IMR-90 (cell line): Measurements from ENCODE around the gene SLPI. TPM values are rescaled to one million over a fixed set of nuclear protein-coding genes. Genes with fewer than 3 reads are reported as not detected.

Experiments
- ATAC-seq: fragments of 200-7000 bp; cut with Tn5 transposase; 2 replicates; pipeline ENCODE4 v1.9.1; 2020; ENCODE audit warnings: low read depth, mild to moderate bottlenecking, moderate library complexity
- BruUV-seq: library from RNA; stranded (reverse); fragments of 400-500 nt; replicated peaks from 2 replicates; lab custom pipeline; 2021; lab: Mats Ljungman, UMichigan
- CTCF ChIA-PET: fragments of 300-600 bp; formaldehyde crosslinking; extraction: SDS; loops from one replicate; lab custom pipeline; 2021; ENCODE audit warnings: antibody characterized with exemption; lab: Yijun Ruan, JAX
- POLR2A ChIA-PET: fragments of 300-600 bp; sonication (Branson Sonifier 250); formaldehyde crosslinking; loops from one replicate; lab custom pipeline; 2022; ENCODE audit warnings: antibody characterized with exemption; ENCODE audit not compliant: unreplicated experiment; lab: Charles Lee
- DNase-seq: peaks from one replicate; pipeline ENCODE4 v3.0.0; 2013
- H2AFZ ChIP-seq: replicated peaks from 2 replicates; pipeline ENCODE3; 2013; ENCODE audit warnings: low read length, mild to moderate bottlenecking; ENCODE audit not compliant: poor library complexity
- H2AK5ac ChIP-seq: 2 replicates; pipeline ENCODE4 v1.6.1; 2013; ENCODE audit warnings: low read depth, low read length, inconsistent platforms
- H2AK9ac ChIP-seq: replicated peaks from 2 replicates; pipeline ENCODE3; 2013; ENCODE audit warnings: mild to moderate bottlenecking, low read depth, low read length, moderate library complexity; ENCODE audit not compliant: poor library complexity
- H2BK120ac ChIP-seq: 2 replicates; pipeline ENCODE4 v1.6.1; 2013; ENCODE audit warnings: low read depth, low read length, inconsistent platforms
- H2BK15ac ChIP-seq: 3 replicates; pipeline ENCODE4 v1.6.1; 2013; ENCODE audit warnings: low read depth, low read length, inconsistent platforms
- H2BK20ac ChIP-seq: 2 replicates; pipeline ENCODE4 v1.6.1; 2013; ENCODE audit warnings: low read depth, mild to moderate bottlenecking, inconsistent platforms, low read length, moderate library complexity
- H2BK5ac ChIP-seq: 2 replicates; pipeline ENCODE4 v1.6.1; 2013; ENCODE audit warnings: mild to moderate bottlenecking, low read depth, low read length, inconsistent platforms; ENCODE audit not compliant: poor library complexity, severe bottlenecking
- H3K14ac ChIP-seq: replicated peaks from 2 replicates; pipeline ENCODE4 v1.6.1; 2013; ENCODE audit warnings: low read depth, low read length, inconsistent platforms
- H3K18ac ChIP-seq: 2 replicates; pipeline ENCODE4 v1.6.1; 2013; ENCODE audit warnings: low read depth, low read length, control low read depth
- H3K23ac ChIP-seq: 2 replicates; pipeline ENCODE4 v1.6.1; 2013; ENCODE audit warnings: low read depth, low read length, inconsistent platforms
- H3K27ac ChIP-seq: 2 replicates; pipeline ENCODE4 v1.5.1; 2013; ENCODE audit warnings: mild to moderate bottlenecking, control low read depth, low read length; ENCODE audit not compliant: insufficient read depth
- H3K27me3 ChIP-seq: 2 replicates; pipeline ENCODE4 v1.6.1; 2013; ENCODE audit warnings: low read length; ENCODE audit not compliant: control insufficient read depth, insufficient read depth
- H3K36me3 ChIP-seq: 2 replicates; pipeline ENCODE4 v1.6.1; 2013; ENCODE audit warnings: low read length, mixed read lengths; ENCODE audit not compliant: control insufficient read depth, insufficient read depth
- H3K4ac ChIP-seq: 2 replicates; pipeline ENCODE4 v1.6.1; 2013; ENCODE audit warnings: low read depth, low read length, inconsistent platforms
- H3K4me1 ChIP-seq: 2 replicates; pipeline ENCODE4 v1.6.1; 2013; ENCODE audit warnings: low read length, mixed read lengths; ENCODE audit not compliant: control insufficient read depth, insufficient read depth
- H3K4me2 ChIP-seq: 2 replicates; pipeline ENCODE4 v1.6.1; 2013; ENCODE audit warnings: low read depth, mild to moderate bottlenecking, control low read depth, low read length, moderate library complexity
- H3K4me3 ChIP-seq: 2 replicates; pipeline ENCODE4 v1.5.1; 2013; ENCODE audit warnings: low read depth, mild to moderate bottlenecking, control low read depth, low read length, moderate library complexity; ENCODE audit not compliant: insufficient read depth
- H3K56ac ChIP-seq: 2 replicates; pipeline ENCODE4 v1.6.1; 2013; ENCODE audit warnings: low read length, inconsistent platforms; ENCODE audit not compliant: insufficient read depth; ENCODE audit errors: extremely low read depth
- H3K79me1 ChIP-seq, 2 experiments: 2 replicates each; pipeline ENCODE4 v1.6.1; 2013; ENCODE audit warnings: low read length in 2 of 2, inconsistent platforms in 1 of 2, low read depth in 1 of 2
- H3K9ac ChIP-seq: 2 replicates; pipeline ENCODE4 v1.6.1; 2013; ENCODE audit warnings: low read depth, low read length, control low read depth
- H3K9me1 ChIP-seq: 2 replicates; pipeline ENCODE4 v1.6.1; 2013; ENCODE audit warnings: low read length, inconsistent platforms; ENCODE audit not compliant: insufficient read depth
- H3K9me3 ChIP-seq: 2 replicates; pipeline ENCODE4 v1.6.1; 2013; ENCODE audit warnings: low read length; ENCODE audit not compliant: control insufficient read depth, insufficient read depth
- H4K20me1 ChIP-seq: 2 replicates; pipeline ENCODE4 v1.6.1; 2013; ENCODE audit warnings: low read length, inconsistent platforms; ENCODE audit not compliant: insufficient read depth
- H4K5ac ChIP-seq: 2 replicates; pipeline ENCODE4 v1.6.1; 2013; ENCODE audit warnings: mild to moderate bottlenecking, low read depth, low read length, control low read depth
- H4K8ac ChIP-seq, 2 experiments: 2 replicates each; pipeline ENCODE4 v1.6.1; 2013; ENCODE audit warnings: low read depth in 2 of 2, low read length in 2 of 2, control low read depth in 1 of 2, inconsistent platforms in 1 of 2
- H4K91ac ChIP-seq: 2 replicates; pipeline ENCODE4 v1.6.1; 2013; ENCODE audit warnings: low read depth, low read length, inconsistent platforms; ENCODE audit not compliant: insufficient read depth
- BHLHE40 ChIP-seq: fragments of 150-350 bp; IDR thresholded peaks from 2 replicates; pipeline ENCODE4 v1.6.1; 2016; ENCODE audit warnings: mild to moderate bottlenecking, low read depth, low read length
- CEBPB ChIP-seq: IDR thresholded peaks from 2 replicates; pipeline ENCODE4 v1.6.1; 2012; ENCODE audit warnings: low read depth, low read length, improper control_type of control experiment
- FOS ChIP-seq: fragments of 150-350 bp; IDR thresholded peaks from 2 replicates; pipeline ENCODE4 v1.6.1; 2016; ENCODE audit warnings: low read depth, low read length
- MAFK ChIP-seq: IDR thresholded peaks from 2 replicates; pipeline ENCODE4 v1.6.1; 2012; ENCODE audit warnings: low read depth, low read length, improper control_type of control experiment
- MAZ ChIP-seq: IDR thresholded peaks from 2 replicates; pipeline ENCODE4 v1.6.1; 2012; ENCODE audit warnings: low read depth, mild to moderate bottlenecking, low read length, improper control_type of control experiment, moderate library complexity, borderline replicate concordance
- NFE2L2 ChIP-seq: fragments of 150-350 bp; IDR thresholded peaks from 2 replicates; pipeline ENCODE4 v1.6.1; 2016; ENCODE audit warnings: low read depth, mild to moderate bottlenecking, low read length
- RAD21 ChIP-seq: IDR thresholded peaks from 2 replicates; pipeline ENCODE4 v1.6.1; 2012; ENCODE audit warnings: low read length, improper control_type of control experiment
- RCOR1 ChIP-seq: IDR thresholded peaks from 2 replicates; pipeline ENCODE4 v1.6.1; 2012; ENCODE audit warnings: mild to moderate bottlenecking, low read length, improper control_type of control experiment; ENCODE audit not compliant: insufficient replicate concordance
- SMC3 ChIP-seq: fragments of 150-350 bp; IDR thresholded peaks from 2 replicates; pipeline ENCODE4 v1.6.1; 2016; ENCODE audit warnings: low read depth, mild to moderate bottlenecking, antibody characterized with exemption, low read length, moderate library complexity
- USF2 ChIP-seq: fragments of 150-350 bp; IDR thresholded peaks from 2 replicates; pipeline ENCODE4 v1.6.1; 2017; ENCODE audit warnings: mild to moderate bottlenecking, antibody characterized with exemption, low read length, low read depth
- dilution Hi-C: fragments of 300-500 bp; cut with HindIII; formaldehyde crosslinking; loops from one replicate; pipeline ENCODE4 v1.14.3; 2018; ENCODE audit warnings: low sequenced_read_pairs; ENCODE audit not compliant: unreplicated experiment
- in situ Hi-C: fragments of 300-500 bp; cut with MboI; formaldehyde crosslinking; loops from 3 replicates; pipeline ENCODE4 v1.14.3; 2019; ENCODE audit warnings: low sequenced_read_pairs, inconsistent platforms, mixed read lengths
- intact Hi-C: fragments of 100-400 bp; cut with micrococcal nuclease; formaldehyde crosslinking; loops from 2 replicates; pipeline ENCODE4 v1.10.0; 2022
- polyA plus RNA-seq, 3 experiments: library from polyadenylated mRNA; depleted of rRNA; stranded (reverse); fragments of >200 nt; gene quantifications; 2 replicates each; pipeline ENCODE4 v1.2.3, GENCODE V29; 2012; ENCODE audit warnings: low replicate concordance in 1 of 3
- total RNA-seq: library from RNA; depleted of rRNA; stranded (reverse); fragments of >200 nt; gene quantifications from 2 replicates; pipeline ENCODE4 v1.2.3, GENCODE V29; 2012
- TF ChIP-seq, protein P1 (sequence below): conservative IDR thresholded peaks from 2 replicates; pipeline ENCODE4 v1.5.1; 2012; ENCODE audit warnings: mild to moderate bottlenecking, low read depth, low read length, improper control_type of control experiment

SLPI gene
- total and polyA plus RNA-seq, 2 of the 4 experiments (the other 2 are of a cell fraction), result not detected

GRCh38 chr20:45223136-45223535 is 31.2 kb downstream of the SLPI start:
- in situ Hi-C loops, result no loop called here
- H3K9me1 ChIP-seq, result no peaks in the 10 kb centered on the region
- no peak overlapping the region for H3K9ac ChIP-seq
- dilution Hi-C loops, result no loop called here
- H4K8ac ChIP-seq, result no peak overlapping the region
- H3K56ac ChIP-seq, result no peak overlapping the region
- no peak overlapping the region for H3K27ac ChIP-seq
- no peak overlapping the region for H4K5ac ChIP-seq
- no peak overlapping the region for H2BK5ac ChIP-seq
- H3K27me3 ChIP-seq, result no peaks in the 10 kb centered on the region; the same call in 1 of the 2 replicates
- ATAC-seq (no peak), DNase-seq (no peak)
- H3K4me2 ChIP-seq, result no peak overlapping the region
- no peak overlapping the region for H3K4ac ChIP-seq
- TF ChIP-seq BHLHE40 (no peak), NFE2L2 (no peak), MAFK (no peak), RCOR1 (no peak), USF2 (no peak), FOS (no peak), RAD21 (no peak), CEBPB (no peak), SMC3 (no peak), MAZ (no peak)
- TF ChIP-seq, protein P1, sequence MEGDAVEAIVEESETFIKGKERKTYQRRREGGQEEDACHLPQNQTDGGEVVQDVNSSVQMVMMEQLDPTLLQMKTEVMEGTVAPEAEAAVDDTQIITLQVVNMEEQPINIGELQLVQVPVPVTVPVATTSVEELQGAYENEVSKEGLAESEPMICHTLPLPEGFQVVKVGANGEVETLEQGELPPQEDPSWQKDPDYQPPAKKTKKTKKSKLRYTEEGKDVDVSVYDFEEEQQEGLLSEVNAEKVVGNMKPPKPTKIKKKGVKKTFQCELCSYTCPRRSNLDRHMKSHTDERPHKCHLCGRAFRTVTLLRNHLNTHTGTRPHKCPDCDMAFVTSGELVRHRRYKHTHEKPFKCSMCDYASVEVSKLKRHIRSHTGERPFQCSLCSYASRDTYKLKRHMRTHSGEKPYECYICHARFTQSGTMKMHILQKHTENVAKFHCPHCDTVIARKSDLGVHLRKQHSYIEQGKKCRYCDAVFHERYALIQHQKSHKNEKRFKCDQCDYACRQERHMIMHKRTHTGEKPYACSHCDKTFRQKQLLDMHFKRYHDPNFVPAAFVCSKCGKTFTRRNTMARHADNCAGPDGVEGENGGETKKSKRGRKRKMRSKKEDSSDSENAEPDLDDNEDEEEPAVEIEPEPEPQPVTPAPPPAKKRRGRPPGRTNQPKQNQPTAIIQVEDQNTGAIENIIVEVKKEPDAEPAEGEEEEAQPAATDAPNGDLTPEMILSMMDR, result no peak
- CTCF ChIA-PET, result no interaction called here
- H3K36me3 ChIP-seq, result no peaks in the 10 kb centered on the region
- no peak overlapping the region for H2AFZ ChIP-seq
- no peak overlapping the region for H3K18ac ChIP-seq
- no peak overlapping the region for H2BK20ac ChIP-seq
- no TSS peak for BruUV-seq
- no peak overlapping the region for H2BK15ac ChIP-seq
- H3K23ac ChIP-seq, result no peak overlapping the region
- H3K4me3 ChIP-seq, result no peak overlapping the region
- POLR2A ChIA-PET, result no interaction called here
- no peaks in the 10 kb centered on the region for H3K4me1 ChIP-seq
- no peak overlapping the region for H2AK5ac ChIP-seq
- H4K91ac ChIP-seq, result no peak overlapping the region
- no peak overlapping the region for H2BK120ac ChIP-seq
- no peaks in the 10 kb centered on the region for H3K9me3 ChIP-seq
- H3K79me1 ChIP-seq, result no peaks in the 10 kb centered on the region
- H2AK9ac ChIP-seq, result no peak overlapping the region
- H4K20me1 ChIP-seq, result no peaks in the 10 kb centered on the region
- no peak overlapping the region for H3K14ac ChIP-seq
- intact Hi-C loops, result no loop called here
